HepG2 (cell line): ENCODE data around the gene DRC7. TPM values are rescaled to one million over a fixed set of nuclear protein-coding genes. Genes with fewer than 3 reads are reported as not detected.

Experiments
- ATAD3A ChIP-seq: sonication (generic); formaldehyde crosslinking; IDR thresholded peaks from 2 replicates; pipeline ENCODE4 v1.4.0; 2020; ENCODE audit warnings: missing genetic modification reagents
- CC2D1A ChIP-seq: sonication (generic); formaldehyde crosslinking; IDR thresholded peaks from 2 replicates; pipeline ENCODE4 v1.8.1; 2023; ENCODE audit warnings: mild to moderate bottlenecking, missing genetic modification reagents
- EHMT2 ChIP-seq: fragments of 200-600 bp; sonication (generic); IDR thresholded peaks from 2 replicates; pipeline ENCODE4 v1.7.0; 2017; ENCODE audit warnings: antibody characterized with exemption, low read depth, low read length, borderline replicate concordance
- MED8 ChIP-seq: sonication (generic); formaldehyde crosslinking; IDR thresholded peaks from 2 replicates; pipeline ENCODE4 v1.8.1; 2023; ENCODE audit warnings: mild to moderate bottlenecking, missing genetic modification reagents; ENCODE audit not compliant: insufficient replicate concordance
- NR2F6 ChIP-seq, 2 experiments: IDR thresholded peaks; 2 replicates each; pipeline ENCODE4 v1.6.1; 2016; ENCODE audit warnings: antibody characterized with exemption in 1 of 2, mild to moderate bottlenecking in 1 of 2
- SIN3B ChIP-seq: fragments of 150-350 bp; IDR thresholded peaks from 2 replicates; pipeline ENCODE4 v1.6.1; 2014; ENCODE audit warnings: low read length
- SNAI1 ChIP-seq: sonication (generic); formaldehyde crosslinking; IDR thresholded peaks from 2 replicates; pipeline ENCODE4 v1.5.0; 2020; ENCODE audit warnings: mild to moderate bottlenecking, missing genetic modification reagents, borderline replicate concordance
- SPEN ChIP-seq: sonication (generic); formaldehyde crosslinking; IDR thresholded peaks from 2 replicates; pipeline ENCODE4 v1.5.1; 2020; ENCODE audit warnings: low read depth, mild to moderate bottlenecking, missing genetic modification reagents
- ZBTB7B ChIP-seq: sonication (generic); formaldehyde crosslinking; IDR thresholded peaks from 2 replicates; pipeline ENCODE4 v1.4.0; 2020; ENCODE audit warnings: missing genetic modification reagents
- ZNF124 ChIP-seq: sonication (generic); formaldehyde crosslinking; IDR thresholded peaks from 2 replicates; pipeline ENCODE4 v1.4.0; 2020; ENCODE audit warnings: missing genetic modification reagents
- ZNF619 ChIP-seq: sonication (generic); formaldehyde crosslinking; IDR thresholded peaks from 2 replicates; pipeline ENCODE4 v1.4.0; 2020; ENCODE audit warnings: mild to moderate bottlenecking, missing genetic modification reagents
- ZNF713 ChIP-seq: sonication (generic); formaldehyde crosslinking; IDR thresholded peaks from 2 replicates; pipeline ENCODE4 v1.4.0; 2020; ENCODE audit warnings: mild to moderate bottlenecking, missing genetic modification reagents
- ZSCAN9 ChIP-seq: IDR thresholded peaks from 2 replicates; pipeline ENCODE4 v1.6.1; 2016; ENCODE audit warnings: borderline replicate concordance
- polyA plus RNA-seq, 8 experiments: library from polyadenylated mRNA; depleted of rRNA in 3 of 8; stranded (reverse) in 7 of 8; unstranded in 1 of 8; fragments of >200 nt; fragmentation: Illumina TruSeq in 4 of 8; extraction: Trizol in 4 of 8; gene quantifications; 2 replicates each; pipeline versions ENCODE4 v1.2.1 to v1.2.3, GENCODE V29; 2011 to 2016; ENCODE audit warnings: low read depth in 4 of 8, missing spikeins in 1 of 8, mixed read lengths in 1 of 8; ENCODE audit not compliant: insufficient read depth in 1 of 8
- total RNA-seq, 5 experiments: library from RNA; depleted of rRNA; stranded (reverse); fragments of >200 nt; fragmentation: Illumina TruSeq; extraction: Trizol; gene quantifications; 2 replicates each; pipeline ENCODE4 v1.2.3, GENCODE V29; 2016; ENCODE audit warnings: low read depth in 1 of 5
- TF ChIP-seq, protein P1 (sequence below): sonication (generic); formaldehyde crosslinking; IDR thresholded peaks from 2 replicates; pipeline ENCODE4 v1.5.0; 2020; ENCODE audit warnings: missing genetic modification reagents, mild to moderate bottlenecking, borderline replicate concordance
- TF ChIP-seq, protein P2 (sequence below), 2 experiments: IDR thresholded peaks; 2 replicates each; pipeline ENCODE4 v1.6.1; 2011 to 2012; ENCODE audit warnings: low read length in 2 of 2, borderline replicate concordance in 1 of 2, low read depth in 1 of 2, mild to moderate bottlenecking in 1 of 2, moderate library complexity in 1 of 2
- TF ChIP-seq, protein P3 (sequence below): sonication (generic); formaldehyde crosslinking; IDR thresholded peaks from 2 replicates; pipeline ENCODE4 v1.5.1; 2020; ENCODE audit warnings: mild to moderate bottlenecking, missing genetic modification reagents, borderline replicate concordance
- TF ChIP-seq, protein P4 (sequence below): sonication (generic); formaldehyde crosslinking; IDR thresholded peaks from 2 replicates; pipeline ENCODE4 v1.4.0; 2020; ENCODE audit warnings: mild to moderate bottlenecking, missing genetic modification reagents

The DRC7 gene
- total and polyA plus RNA-seq, 2 of the 13 experiments (the other 11 are each of a cell fraction or from before 2014, with no cell fraction given): 2.7 to 3.4 TPM

DNA sequence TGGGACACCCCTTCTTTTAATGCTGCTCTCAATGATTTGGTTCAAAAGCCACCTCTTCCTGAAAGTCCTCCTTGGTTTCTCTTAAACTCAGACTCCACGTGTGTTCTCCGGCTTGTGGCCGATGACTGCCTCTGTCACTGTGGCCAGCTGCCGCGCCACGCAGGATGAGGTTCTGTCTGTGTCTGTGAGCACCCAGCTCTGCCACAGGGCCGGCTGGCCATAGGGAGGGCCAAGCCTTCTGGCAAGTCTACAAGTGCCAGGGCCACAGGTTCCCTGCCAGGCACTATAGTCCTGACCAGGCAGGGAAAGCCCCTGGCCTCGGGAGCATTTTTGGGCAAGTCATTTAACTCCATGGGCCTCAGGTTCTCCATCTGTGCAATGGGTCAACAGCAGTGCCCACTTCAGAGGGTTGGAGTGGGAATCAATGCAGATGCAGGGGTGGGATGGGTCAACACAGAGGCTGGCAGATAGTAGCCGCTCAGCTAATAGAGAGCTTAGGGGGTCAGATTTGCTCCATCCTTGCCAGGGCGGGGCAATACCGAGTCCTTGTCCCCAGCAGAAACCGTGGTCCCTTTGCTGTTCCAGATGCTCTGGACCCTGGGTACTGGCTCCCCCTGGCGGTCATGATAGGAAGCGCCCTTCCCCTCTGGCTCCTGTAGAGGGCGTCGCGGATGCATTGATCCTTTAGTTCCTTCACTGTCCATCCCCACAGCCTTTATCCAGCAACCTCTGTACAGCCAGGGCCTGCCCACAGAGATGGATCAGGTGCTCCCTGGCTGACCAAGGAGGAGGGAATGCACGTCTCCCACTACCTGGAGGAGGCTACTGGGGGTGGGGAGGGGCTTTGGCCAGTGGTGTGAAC lies 45.8 kb upstream of the DRC7 start (continued):
- TF ChIP-seq SNAI1 (CRISPR knock-in tag) (no peak), CC2D1A (no peak), EHMT2 (no peak), SIN3B (peak; percentile 68), ZSCAN9 (0 out of 2 replicates have a peak, but pooled peaks have one; percentile 70), NR2F6 (IDR thresholded peaks at IDR 0.05) (no peak), NR2F6 (CRISPR knock-in tag; IDR thresholded peaks at IDR 0.05) (peak; percentile 74; the same call in 1 of the 2 replicates), ZBTB7B (peak; percentile 83; the same call in 1 of the 2 replicates), MED8 (CRISPR knock-in tag) (no peak), ZNF619 (CRISPR knock-in tag) (peak; percentile 90; the same call in 1 of the 2 replicates), ZNF124 (peak; percentile 95; the same call in 1 of the 2 replicates), ATAD3A (CRISPR knock-in tag) (no peak), ZNF713 (CRISPR knock-in tag) (no peak), SPEN (CRISPR knock-in tag) (peak; percentile 73; the same call in 1 of the 2 replicates)
- TF ChIP-seq, protein P1, sequence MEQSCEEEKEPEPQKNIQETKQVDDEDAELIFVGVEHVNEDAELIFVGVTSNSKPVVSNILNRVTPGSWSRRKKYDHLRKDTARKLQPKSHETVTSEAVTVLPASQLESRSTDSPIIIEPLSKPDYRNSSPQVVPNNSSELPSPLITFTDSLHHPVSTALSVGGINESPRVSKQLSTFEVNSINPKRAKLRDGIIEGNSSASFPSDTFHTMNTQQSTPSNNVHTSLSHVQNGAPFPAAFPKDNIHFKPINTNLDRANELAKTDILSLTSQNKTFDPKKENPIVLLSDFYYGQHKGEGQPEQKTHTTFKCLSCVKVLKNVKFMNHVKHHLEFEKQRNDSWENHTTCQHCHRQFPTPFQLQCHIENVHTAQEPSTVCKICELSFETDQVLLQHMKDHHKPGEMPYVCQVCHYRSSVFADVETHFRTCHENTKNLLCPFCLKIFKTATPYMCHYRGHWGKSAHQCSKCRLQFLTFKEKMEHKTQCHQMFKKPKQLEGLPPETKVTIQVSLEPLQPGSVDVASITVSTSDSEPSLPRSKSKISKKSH: peak; percentile 48; the same call in 1 of the 2 replicates
- TF ChIP-seq, protein P2, sequence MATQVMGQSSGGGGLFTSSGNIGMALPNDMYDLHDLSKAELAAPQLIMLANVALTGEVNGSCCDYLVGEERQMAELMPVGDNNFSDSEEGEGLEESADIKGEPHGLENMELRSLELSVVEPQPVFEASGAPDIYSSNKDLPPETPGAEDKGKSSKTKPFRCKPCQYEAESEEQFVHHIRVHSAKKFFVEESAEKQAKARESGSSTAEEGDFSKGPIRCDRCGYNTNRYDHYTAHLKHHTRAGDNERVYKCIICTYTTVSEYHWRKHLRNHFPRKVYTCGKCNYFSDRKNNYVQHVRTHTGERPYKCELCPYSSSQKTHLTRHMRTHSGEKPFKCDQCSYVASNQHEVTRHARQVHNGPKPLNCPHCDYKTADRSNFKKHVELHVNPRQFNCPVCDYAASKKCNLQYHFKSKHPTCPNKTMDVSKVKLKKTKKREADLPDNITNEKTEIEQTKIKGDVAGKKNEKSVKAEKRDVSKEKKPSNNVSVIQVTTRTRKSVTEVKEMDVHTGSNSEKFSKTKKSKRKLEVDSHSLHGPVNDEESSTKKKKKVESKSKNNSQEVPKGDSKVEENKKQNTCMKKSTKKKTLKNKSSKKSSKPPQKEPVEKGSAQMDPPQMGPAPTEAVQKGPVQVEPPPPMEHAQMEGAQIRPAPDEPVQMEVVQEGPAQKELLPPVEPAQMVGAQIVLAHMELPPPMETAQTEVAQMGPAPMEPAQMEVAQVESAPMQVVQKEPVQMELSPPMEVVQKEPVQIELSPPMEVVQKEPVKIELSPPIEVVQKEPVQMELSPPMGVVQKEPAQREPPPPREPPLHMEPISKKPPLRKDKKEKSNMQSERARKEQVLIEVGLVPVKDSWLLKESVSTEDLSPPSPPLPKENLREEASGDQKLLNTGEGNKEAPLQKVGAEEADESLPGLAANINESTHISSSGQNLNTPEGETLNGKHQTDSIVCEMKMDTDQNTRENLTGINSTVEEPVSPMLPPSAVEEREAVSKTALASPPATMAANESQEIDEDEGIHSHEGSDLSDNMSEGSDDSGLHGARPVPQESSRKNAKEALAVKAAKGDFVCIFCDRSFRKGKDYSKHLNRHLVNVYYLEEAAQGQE (IDR thresholded peaks at IDR 0.05; ENCODE audit: borderline replicate concordance in 1 of 2, low read depth in 1 of 2, low read length in 2 of 2): no peak
- TF ChIP-seq, protein P3, sequence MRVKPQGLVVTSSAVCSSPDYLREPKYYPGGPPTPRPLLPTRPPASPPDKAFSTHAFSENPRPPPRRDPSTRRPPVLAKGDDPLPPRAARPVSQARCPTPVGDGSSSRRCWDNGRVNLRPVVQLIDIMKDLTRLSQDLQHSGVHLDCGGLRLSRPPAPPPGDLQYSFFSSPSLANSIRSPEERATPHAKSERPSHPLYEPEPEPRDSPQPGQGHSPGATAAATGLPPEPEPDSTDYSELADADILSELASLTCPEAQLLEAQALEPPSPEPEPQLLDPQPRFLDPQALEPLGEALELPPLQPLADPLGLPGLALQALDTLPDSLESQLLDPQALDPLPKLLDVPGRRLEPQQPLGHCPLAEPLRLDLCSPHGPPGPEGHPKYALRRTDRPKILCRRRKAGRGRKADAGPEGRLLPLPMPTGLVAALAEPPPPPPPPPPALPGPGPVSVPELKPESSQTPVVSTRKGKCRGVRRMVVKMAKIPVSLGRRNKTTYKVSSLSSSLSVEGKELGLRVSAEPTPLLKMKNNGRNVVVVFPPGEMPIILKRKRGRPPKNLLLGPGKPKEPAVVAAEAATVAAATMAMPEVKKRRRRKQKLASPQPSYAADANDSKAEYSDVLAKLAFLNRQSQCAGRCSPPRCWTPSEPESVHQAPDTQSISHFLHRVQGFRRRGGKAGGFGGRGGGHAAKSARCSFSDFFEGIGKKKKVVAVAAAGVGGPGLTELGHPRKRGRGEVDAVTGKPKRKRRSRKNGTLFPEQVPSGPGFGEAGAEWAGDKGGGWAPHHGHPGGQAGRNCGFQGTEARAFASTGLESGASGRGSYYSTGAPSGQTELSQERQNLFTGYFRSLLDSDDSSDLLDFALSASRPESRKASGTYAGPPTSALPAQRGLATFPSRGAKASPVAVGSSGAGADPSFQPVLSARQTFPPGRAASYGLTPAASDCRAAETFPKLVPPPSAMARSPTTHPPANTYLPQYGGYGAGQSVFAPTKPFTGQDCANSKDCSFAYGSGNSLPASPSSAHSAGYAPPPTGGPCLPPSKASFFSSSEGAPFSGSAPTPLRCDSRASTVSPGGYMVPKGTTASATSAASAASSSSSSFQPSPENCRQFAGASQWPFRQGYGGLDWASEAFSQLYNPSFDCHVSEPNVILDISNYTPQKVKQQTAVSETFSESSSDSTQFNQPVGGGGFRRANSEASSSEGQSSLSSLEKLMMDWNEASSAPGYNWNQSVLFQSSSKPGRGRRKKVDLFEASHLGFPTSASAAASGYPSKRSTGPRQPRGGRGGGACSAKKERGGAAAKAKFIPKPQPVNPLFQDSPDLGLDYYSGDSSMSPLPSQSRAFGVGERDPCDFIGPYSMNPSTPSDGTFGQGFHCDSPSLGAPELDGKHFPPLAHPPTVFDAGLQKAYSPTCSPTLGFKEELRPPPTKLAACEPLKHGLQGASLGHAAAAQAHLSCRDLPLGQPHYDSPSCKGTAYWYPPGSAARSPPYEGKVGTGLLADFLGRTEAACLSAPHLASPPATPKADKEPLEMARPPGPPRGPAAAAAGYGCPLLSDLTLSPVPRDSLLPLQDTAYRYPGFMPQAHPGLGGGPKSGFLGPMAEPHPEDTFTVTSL (CRISPR knock-in tag): no peak
- TF ChIP-seq, protein P4, sequence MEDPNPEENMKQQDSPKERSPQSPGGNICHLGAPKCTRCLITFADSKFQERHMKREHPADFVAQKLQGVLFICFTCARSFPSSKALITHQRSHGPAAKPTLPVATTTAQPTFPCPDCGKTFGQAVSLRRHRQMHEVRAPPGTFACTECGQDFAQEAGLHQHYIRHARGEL (CRISPR knock-in tag): no peak
